K562 (cell line): Measurements from ENCODE around the gene ITGB5. TPM values are rescaled to one million over a fixed set of nuclear protein-coding genes. Genes with fewer than 3 reads are reported as not detected.

Experiments
- ATAC-seq: fragments of 200-7000 bp; cut with Tn5 transposase; 3 replicates; pipeline ENCODE4 v1.9.1; 2020; ENCODE audit warnings: moderate library complexity
- BruUV-seq: library from RNA; stranded (reverse); fragments of 400-500 nt; replicated peaks from 2 replicates; lab custom pipeline; 2021; lab: Mats Ljungman, UMichigan
- CTCF ChIA-PET: fragments of 300-600 bp; formaldehyde crosslinking; extraction: SDS; loops from one replicate; lab custom pipeline; 2021; ENCODE audit warnings: low intra/inter-chr PET ratio; lab: Yijun Ruan, JAX
- POLR2A ChIA-PET: fragments of 300-600, 350-650 bp; sonication (Branson Sonifier 250); formaldehyde crosslinking; extraction: SDS; loops from one replicate; lab custom pipeline; 2021; ENCODE audit warnings: antibody characterized with exemption, inconsistent platforms; lab: Yijun Ruan, JAX
- DNase-seq, 4 experiments: peaks; one replicate each; pipeline versions ENCODE4 v3.0.0 to v3.0.0-alpha.2; 2011 to 2018; ENCODE audit warnings: low spot score in 3 of 4, mixed read lengths in 3 of 4; ENCODE audit errors: extremely low read depth in 1 of 4
- FAIRE-seq: peaks from 2 replicates; lab custom pipeline; 2011; peaks lifted over from hg19 to GRCh38; lab: Jason Lieb, UNC
- H2AFZ ChIP-seq: 2 replicates; pipeline ENCODE4 v1.6.0; 2011; ENCODE audit warnings: low read depth, low read length, control low read depth, inconsistent platforms
- H3K27ac ChIP-seq: fragments of 200-600 bp; 3 replicates; pipeline ENCODE4 v1.8.0; 2011; ENCODE audit warnings: low read depth, mild to moderate bottlenecking, control low read depth, inconsistent platforms, low read length, moderate library complexity, mixed read lengths; ENCODE audit errors: extremely low read depth
- H3K27me3 ChIP-seq, 2 experiments: fragments of 300-600 bp in 1 of 2; 2 replicates in 1 of 2; 3 replicates in 1 of 2; pipeline versions ENCODE4 v1.6.0 to v1.8.0; 2011; ENCODE audit warnings: inconsistent platforms in 2 of 2, low read length in 2 of 2, mild to moderate bottlenecking in 1 of 2, mixed read lengths in 1 of 2, moderate library complexity in 1 of 2; ENCODE audit not compliant: control insufficient read depth in 2 of 2, insufficient read depth in 2 of 2
- H3K36me3 ChIP-seq: fragments of 300-600 bp; 3 replicates; pipeline ENCODE4 v1.8.0; 2011; ENCODE audit warnings: mild to moderate bottlenecking, low read length, inconsistent platforms; ENCODE audit not compliant: control insufficient read depth, insufficient read depth
- H3K4me1 ChIP-seq, 2 experiments: fragments of 200-600 bp in 1 of 2; replicated peaks in 1 of 2; 2 replicates in 1 of 2; 3 replicates in 1 of 2; pipeline versions ENCODE4 v1.5.1 to v1.8.0; 2011; ENCODE audit warnings: inconsistent platforms in 2 of 2, low read length in 2 of 2, mild to moderate bottlenecking in 1 of 2, mixed read lengths in 1 of 2, moderate library complexity in 1 of 2; ENCODE audit not compliant: control insufficient read depth in 2 of 2, insufficient read depth in 2 of 2
- H3K4me2 ChIP-seq: 2 replicates; pipeline ENCODE4 v1.6.1; 2011; ENCODE audit warnings: low read length, control low read depth, inconsistent platforms, mixed read lengths; ENCODE audit not compliant: insufficient read depth
- H3K4me3 ChIP-seq: fragments of 200-600 bp; sonication (generic), shearing (Covaris generic); 2 replicates; pipeline ENCODE4 v1.5.1; 2016; ENCODE audit warnings: control low read depth, inconsistent platforms
- H3K79me2 ChIP-seq: fragments of 200-600 bp; 3 replicates; pipeline ENCODE4 v1.8.0; 2011; ENCODE audit warnings: low read length, inconsistent platforms; ENCODE audit not compliant: control insufficient read depth, insufficient read depth
- H3K9ac ChIP-seq, 2 experiments: 2 replicates each; pipeline versions ENCODE4 v1.6.0 to v1.6.1; 2011; ENCODE audit warnings: low read depth in 2 of 2, low read length in 2 of 2, control low read depth in 1 of 2, inconsistent platforms in 1 of 2, mild to moderate bottlenecking in 1 of 2, mixed read lengths in 1 of 2; ENCODE audit not compliant: insufficient read depth in 1 of 2
- H3K9me1 ChIP-seq: one replicate; pipeline ENCODE4 v1.6.0; 2011; ENCODE audit warnings: inconsistent platforms, mild to moderate bottlenecking, low read length, moderate library complexity; ENCODE audit not compliant: control insufficient read depth, insufficient read depth
- H3K9me3 ChIP-seq: replicated peaks from 2 replicates; pipeline ENCODE4 v1.5.1; 2011; ENCODE audit warnings: low read depth, low read length, inconsistent platforms; ENCODE audit not compliant: control insufficient read depth, insufficient read depth
- H4K20me1 ChIP-seq: replicated peaks from 2 replicates; pipeline ENCODE4 v1.6.1; 2011; ENCODE audit warnings: low read length, inconsistent platforms, mixed read lengths; ENCODE audit not compliant: control insufficient read depth, insufficient read depth
- MBD1 ChIP-seq: fragments of 250-450 bp; sonication (Bioruptor Pico); IDR thresholded peaks from 2 replicates; pipeline ENCODE4 v1.8.0; 2022; ENCODE audit warnings: inconsistent platforms
- NELFE ChIP-seq: IDR thresholded peaks from 2 replicates; pipeline ENCODE4 v1.6.1; 2011; ENCODE audit warnings: mild to moderate bottlenecking; ENCODE audit not compliant: insufficient read depth, insufficient read length
- PCBP2 ChIP-seq: fragments of 200-400 bp; formaldehyde crosslinking; IDR thresholded peaks from 2 replicates; pipeline ENCODE4 v1.6.1; 2018; ENCODE audit warnings: low read length, low read depth, mild to moderate bottlenecking, moderate library complexity; ENCODE audit not compliant: poor library complexity, severe bottlenecking
- PKNOX1 ChIP-seq: fragments of 450-650 bp; IDR thresholded peaks from 2 replicates; pipeline ENCODE4 v1.6.1; 2016
- POLR2AphosphoS2 ChIP-seq: IDR thresholded peaks from 2 replicates; pipeline ENCODE4 v1.6.1; 2012; ENCODE audit warnings: low read length, improper control_type of control experiment
- PTTG1 ChIP-seq: fragments of 450-650 bp; IDR thresholded peaks from 2 replicates; pipeline ENCODE4 v1.6.1; 2016; ENCODE audit warnings: low read depth, mild to moderate bottlenecking, missing genetic modification characterization, missing compliant biosample characterization
- RAD51 ChIP-seq: fragments of 450-650 bp; IDR thresholded peaks from 2 replicates; pipeline ENCODE4 v1.7.1; 2016; ENCODE audit warnings: low read depth, mild to moderate bottlenecking, borderline replicate concordance
- RBM17 ChIP-seq: fragments of 200-400 bp; formaldehyde crosslinking; IDR thresholded peaks from 2 replicates; pipeline ENCODE4 v1.6.1; 2017; ENCODE audit warnings: low read depth, mild to moderate bottlenecking, low read length, borderline replicate concordance
- SNRNP70 ChIP-seq: fragments of 200-400 bp; formaldehyde crosslinking; optimal IDR thresholded peaks from 2 replicates; pipeline ENCODE3; 2017; ENCODE audit warnings: low read depth, low read length
- TAF7 ChIP-seq: fragments of 450-650 bp; IDR thresholded peaks from 2 replicates; pipeline ENCODE4 v1.6.1; 2016; ENCODE audit warnings: missing genetic modification characterization, missing compliant biosample characterization
- TARDBP ChIP-seq: fragments of 450-650 bp; IDR thresholded peaks from 2 replicates; pipeline ENCODE4 v1.6.1; 2016
- TEAD4 ChIP-seq, 2 experiments: sonication (generic) in 1 of 2; formaldehyde crosslinking in 1 of 2; IDR thresholded peaks; 2 replicates each; pipeline versions ENCODE4 v1.6.1 to v1.8.0; 2012 to 2022; ENCODE audit warnings: borderline replicate concordance in 1 of 2, inconsistent platforms in 1 of 2, low read length in 1 of 2, mild to moderate bottlenecking in 1 of 2, missing genetic modification reagents in 1 of 2
- ZNF655 ChIP-seq: fragments of 250-450 bp; sonication (Bioruptor Pico); IDR thresholded peaks from 2 replicates; pipeline ENCODE4 v1.5.0; 2021
- WGBS: fragments of 100-300 bp; shearing (Covaris generic); methylation state at CpG from one replicate; pipeline ENCODE4 v1.1.6; 2016; ENCODE audit warnings: low coverage, mixed read lengths; ENCODE audit not compliant: insufficient coverage; ENCODE audit errors: missing lambda C conversion rate; 5-methylcytosine and 5-hydroxymethylcytosine counted together
- in situ Hi-C: fragments of 300-500 bp; cut with MboI; formaldehyde crosslinking; loops from 4 replicates; pipeline ENCODE4 v1.15.0; 2018; ENCODE audit warnings: inconsistent platforms, mixed read lengths
- intact Hi-C: fragments of 100-400 bp; cut with micrococcal nuclease; formaldehyde crosslinking; loops from 2 replicates; pipeline ENCODE4 v1.14.2; 2022
- polyA plus RNA-seq, 8 experiments: library from polyadenylated mRNA; depleted of rRNA in 4 of 8; stranded (reverse) in 5 of 8; unstranded in 3 of 8; fragments of >200 nt; fragmentation: Nextera tagmentation in 2 of 8; fragmentation: Illumina TruSeq in 1 of 8; extraction: Ambion mirVana in 2 of 8; extraction: Trizol in 1 of 8; gene quantifications; 2 replicates each; pipeline versions ENCODE4 v1.2.1 to v1.2.3, GENCODE V29; 2011 to 2014; ENCODE audit warnings: inconsistent platforms in 1 of 8, missing spikeins in 1 of 8
- total RNA-seq, 7 experiments: library from RNA; depleted of rRNA in 6 of 7; stranded (reverse); fragments of >200 nt in 6 of 7; fragmentation: Illumina TruSeq in 2 of 7; extraction: Trizol in 2 of 7; gene quantifications; 2 replicates each; pipeline versions ENCODE4 v1.2.1 to v1.2.3, GENCODE V29; 2011 to 2021; ENCODE audit warnings: low replicate concordance in 1 of 7
- TF ChIP-seq, protein P1 (sequence below): IDR thresholded peaks from 2 replicates; pipeline ENCODE4 v1.6.1; 2012; ENCODE audit warnings: low read depth, low read length, improper control_type of control experiment, borderline replicate concordance
- TF ChIP-seq, protein P2 (sequence below): fragments of 250-450 bp; sonication (Bioruptor Pico); IDR thresholded peaks from 2 replicates; pipeline ENCODE4 v1.5.0; 2020; ENCODE audit warnings: mild to moderate bottlenecking, borderline replicate concordance

The ITGB5 gene
- total and polyA plus RNA-seq, 9 of the 15 experiments (the other 6 are each of a cell fraction or from before 2014, with no cell fraction given) = 1.7 to 46.8 (median 9.9) TPM

DNA sequence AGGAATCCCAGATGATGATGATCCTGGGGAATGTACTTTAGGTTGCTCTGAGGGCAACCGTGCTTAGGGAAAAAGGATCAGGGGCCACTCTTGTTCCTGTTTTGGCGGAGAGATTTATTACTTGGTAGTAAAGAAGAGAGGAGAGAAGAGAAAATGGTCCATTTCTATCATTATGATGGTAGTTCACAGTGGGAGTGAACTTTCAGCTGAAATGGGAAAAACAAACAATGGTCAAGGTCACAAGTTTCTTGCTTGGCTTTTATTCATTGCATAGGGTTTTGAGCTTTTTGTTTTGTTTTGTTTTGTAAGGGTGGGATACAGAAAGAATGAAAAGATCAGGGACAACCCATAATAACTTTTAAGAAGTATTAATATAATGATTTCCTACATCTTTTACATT, 164.6 kb downstream of the ITGB5 start:
- Histone ChIP-seq H3K4me3 (no peak overlapping the region), H3K9me1 (no peaks in the 10 kb centered on the region), H4K20me1 (no peaks in the 10 kb centered on the region), H3K4me1 (no peaks in the 10 kb centered on the region), H3K79me2 (no peaks in the 10 kb centered on the region), H3K36me3 (no peaks in the 10 kb centered on the region), H3K4me2 (no peak overlapping the region), H3K27ac (no peak overlapping the region), H3K9me3 (no peaks in the 10 kb centered on the region), H3K27me3 (peaks cover 0 to 16% of the 10 kb centered on the region in 2 experiments), H3K9ac (no peak overlapping the region), H2AFZ (no peak overlapping the region)
- intact Hi-C loops (no loop called here), in situ Hi-C loops (no loop called here)
- CTCF ChIA-PET = no interaction called here
- no peak for FAIRE-seq
- POLR2A ChIA-PET = interaction anchor here (0.6 to 1.5 kb wide), 2 partner anchors 10 to 40 kb away, joined by 3 to 4 read pairs; no protein-coding TSS in a partner anchor
- BruUV-seq = no TSS peak
- 0% methylated on average over 2 of the region's 2 CpGs for WGBS
- ATAC-seq = no peak
- DNase-seq = no peak
- TF ChIP-seq TEAD4 (IDR thresholded peaks at IDR 0.05; ENCODE audit: low read length) (no peak), TEAD4 (CRISPR knock-in tag; IDR thresholded peaks at IDR 0.05; ENCODE audit: borderline replicate concordance) (no peak), TAF7 (tag) (no peak), TARDBP (no peak), ZNF655 (CRISPR knock-in tag) (no peak), RBM17 (no peak), RAD51 (no peak), MBD1 (CRISPR knock-in tag) (no peak), PCBP2 (no peak), POLR2AphosphoS2 (no peak), PTTG1 (tag) (no peak), NELFE (no peak), PKNOX1 (no peak), SNRNP70 (no peak)
- TF ChIP-seq, protein P1, sequence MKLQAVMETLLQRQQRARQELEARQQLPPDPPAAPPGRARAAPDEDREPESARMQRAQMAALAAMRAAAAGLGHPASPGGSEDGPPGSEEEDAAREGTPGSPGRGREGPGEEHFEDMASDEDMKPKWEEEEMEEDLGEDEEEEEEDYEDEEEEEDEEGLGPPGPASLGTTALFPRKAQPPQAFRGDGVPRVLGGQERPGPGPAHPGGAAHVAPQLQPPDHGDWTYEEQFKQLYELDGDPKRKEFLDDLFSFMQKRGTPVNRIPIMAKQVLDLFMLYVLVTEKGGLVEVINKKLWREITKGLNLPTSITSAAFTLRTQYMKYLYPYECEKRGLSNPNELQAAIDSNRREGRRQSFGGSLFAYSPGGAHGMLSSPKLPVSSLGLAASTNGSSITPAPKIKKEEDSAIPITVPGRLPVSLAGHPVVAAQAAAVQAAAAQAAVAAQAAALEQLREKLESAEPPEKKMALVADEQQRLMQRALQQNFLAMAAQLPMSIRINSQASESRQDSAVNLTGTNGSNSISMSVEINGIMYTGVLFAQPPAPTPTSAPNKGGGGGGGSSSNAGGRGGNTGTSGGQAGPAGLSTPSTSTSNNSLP = no peak
- TF ChIP-seq, protein P2, sequence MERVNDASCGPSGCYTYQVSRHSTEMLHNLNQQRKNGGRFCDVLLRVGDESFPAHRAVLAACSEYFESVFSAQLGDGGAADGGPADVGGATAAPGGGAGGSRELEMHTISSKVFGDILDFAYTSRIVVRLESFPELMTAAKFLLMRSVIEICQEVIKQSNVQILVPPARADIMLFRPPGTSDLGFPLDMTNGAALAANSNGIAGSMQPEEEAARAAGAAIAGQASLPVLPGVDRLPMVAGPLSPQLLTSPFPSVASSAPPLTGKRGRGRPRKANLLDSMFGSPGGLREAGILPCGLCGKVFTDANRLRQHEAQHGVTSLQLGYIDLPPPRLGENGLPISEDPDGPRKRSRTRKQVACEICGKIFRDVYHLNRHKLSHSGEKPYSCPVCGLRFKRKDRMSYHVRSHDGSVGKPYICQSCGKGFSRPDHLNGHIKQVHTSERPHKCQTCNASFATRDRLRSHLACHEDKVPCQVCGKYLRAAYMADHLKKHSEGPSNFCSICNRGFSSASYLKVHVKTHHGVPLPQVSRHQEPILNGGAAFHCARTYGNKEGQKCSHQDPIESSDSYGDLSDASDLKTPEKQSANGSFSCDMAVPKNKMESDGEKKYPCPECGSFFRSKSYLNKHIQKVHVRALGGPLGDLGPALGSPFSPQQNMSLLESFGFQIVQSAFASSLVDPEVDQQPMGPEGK (CRISPR knock-in tag) = no peak
